ENCODE results near the gene BCL11B.
A peak's percentile ranks its signal among the peaks of the same experiment; 100 is the strongest.

BCL11B gene

DNA sequence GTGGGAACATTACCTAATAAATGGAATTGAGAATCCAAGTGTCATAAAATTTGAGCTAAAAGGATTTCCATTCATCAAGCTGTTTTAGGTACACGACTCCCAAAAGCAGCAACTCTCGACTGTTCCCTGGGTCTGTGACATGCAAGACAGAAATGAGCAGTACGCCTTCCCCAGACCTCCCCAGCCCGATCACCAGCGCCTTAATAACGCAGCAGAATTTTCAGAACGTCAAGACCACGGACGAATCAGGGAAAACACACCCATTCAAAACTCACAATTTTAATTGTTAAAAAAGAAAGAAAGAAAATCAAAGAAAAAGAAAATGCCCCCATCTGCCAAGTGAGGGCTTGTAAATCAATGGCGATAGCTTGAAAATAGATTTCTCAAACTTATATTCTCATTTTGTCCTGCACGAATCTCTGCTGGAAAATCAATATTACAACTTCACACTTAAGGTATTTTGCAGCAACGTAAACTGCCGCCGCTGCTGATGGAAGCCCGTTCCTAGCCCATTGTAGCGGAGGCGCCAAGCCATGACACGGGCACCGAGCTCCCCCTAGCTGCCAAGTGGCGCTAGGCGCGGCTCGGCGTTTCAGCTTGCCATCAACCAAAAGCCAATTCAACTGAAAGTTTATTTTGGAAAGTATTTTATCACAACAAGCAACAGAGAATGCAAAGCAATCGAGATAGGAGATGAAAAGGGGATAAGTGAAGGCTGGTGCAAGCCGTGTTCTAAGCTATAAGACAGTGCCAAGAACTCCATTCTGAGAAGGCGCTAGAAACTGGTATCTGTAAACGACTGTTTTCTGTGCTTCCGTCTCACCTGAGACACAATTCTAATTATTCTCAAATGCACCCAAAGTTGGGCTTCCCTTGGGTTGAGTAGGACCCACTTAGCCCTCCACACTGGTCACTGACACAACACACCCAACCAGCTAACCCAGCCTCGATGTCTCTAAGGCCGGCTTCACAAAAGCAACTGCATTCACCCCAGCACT, 5.5 kb downstream of the BCL11B start:
- peak; percentile 81 for DNase-seq

DNA sequence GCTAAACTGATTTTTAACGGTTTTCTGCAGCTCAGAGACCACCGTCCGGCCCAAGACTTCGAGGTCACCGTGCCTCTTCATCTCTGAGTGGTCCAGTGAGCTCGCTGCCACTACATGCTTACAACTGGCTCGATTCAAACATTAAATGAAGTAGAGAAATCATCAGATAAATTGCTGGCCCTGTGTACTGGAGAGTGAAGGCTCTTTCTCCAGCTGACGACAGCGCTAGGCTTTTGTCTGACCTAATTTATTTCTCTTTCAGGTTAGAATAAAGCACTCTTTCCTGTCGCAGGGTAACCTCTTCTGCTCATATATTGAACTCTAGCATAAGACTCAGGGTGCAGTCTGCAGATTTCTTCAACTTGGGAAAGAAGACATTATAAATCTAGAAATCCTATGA, 6.4 kb downstream of the BCL11B start:
- no peak for DNase-seq

DNA sequence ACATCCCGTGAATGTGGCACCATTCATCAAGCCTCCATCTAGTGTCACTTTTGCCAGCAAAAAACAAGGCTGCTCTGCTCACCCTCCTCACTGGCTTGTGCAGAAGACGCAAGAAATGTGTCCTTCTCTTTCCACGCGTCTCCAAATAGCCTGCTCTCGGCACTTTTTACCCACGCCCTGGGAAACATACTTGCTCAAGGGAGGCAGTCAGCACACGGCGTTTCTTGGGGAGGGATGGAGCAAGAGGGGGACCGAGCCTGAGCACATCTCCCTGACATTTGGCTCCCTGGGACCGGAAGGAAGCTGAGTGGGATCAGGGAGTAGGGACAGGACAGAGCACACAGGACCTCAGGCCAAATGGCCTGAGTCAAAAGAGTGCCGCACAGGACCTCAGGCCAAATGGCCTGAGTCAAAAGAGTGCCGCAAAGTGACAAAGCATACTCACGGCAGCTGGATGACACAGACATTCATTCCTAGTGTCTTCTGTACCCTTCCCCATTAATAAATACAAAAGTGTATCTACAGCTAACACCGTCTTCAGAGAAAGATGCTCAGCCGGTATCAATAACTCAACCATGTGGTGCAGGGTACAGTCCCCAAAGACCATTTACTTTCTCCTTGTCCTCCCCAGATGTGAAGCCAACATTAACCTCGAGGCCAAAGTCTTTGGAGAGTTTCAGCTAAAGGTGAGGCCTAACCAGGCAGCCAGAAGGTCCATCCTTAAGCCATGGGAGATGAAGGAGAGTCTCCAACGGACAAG, 7.1 kb downstream of the BCL11B start:
- no peak for DNase-seq

DNA sequence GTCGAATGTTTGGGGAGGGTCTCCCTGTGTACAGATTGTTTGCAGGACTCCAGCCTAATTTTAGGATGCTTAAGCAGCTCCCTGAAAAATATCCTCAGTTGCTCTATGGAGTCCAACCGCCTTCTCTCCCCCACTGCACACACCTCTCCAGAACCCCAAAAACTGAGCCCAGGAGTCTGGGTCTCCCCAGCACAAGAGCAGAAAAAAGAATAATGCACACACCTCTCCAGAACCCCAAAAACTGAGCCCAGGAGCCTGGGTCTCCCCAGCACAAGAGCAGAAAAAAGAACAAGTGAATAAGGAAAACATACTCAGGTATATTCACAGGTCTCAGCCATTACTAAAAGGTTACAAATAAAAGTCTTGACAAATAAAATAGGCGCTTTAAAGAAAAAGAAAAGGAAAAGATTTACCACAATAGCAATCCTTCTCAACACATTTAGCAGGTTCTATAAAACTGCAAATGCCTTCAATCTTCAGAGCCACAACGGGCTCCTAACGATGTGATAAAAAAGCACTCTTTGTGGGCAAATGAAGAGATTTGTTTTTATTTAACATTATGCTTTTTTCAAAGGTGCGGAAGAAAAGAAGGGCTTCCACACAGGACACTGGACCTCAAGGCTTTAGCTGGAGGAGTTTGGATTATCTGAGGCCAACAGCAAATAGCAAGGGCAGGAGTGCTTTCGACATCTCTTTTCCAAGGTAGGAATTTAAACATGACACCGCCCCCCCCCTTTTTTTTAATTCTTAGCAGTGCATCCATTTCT, 8.2 kb downstream of the BCL11B start:
- no peak for DNase-seq

DNA sequence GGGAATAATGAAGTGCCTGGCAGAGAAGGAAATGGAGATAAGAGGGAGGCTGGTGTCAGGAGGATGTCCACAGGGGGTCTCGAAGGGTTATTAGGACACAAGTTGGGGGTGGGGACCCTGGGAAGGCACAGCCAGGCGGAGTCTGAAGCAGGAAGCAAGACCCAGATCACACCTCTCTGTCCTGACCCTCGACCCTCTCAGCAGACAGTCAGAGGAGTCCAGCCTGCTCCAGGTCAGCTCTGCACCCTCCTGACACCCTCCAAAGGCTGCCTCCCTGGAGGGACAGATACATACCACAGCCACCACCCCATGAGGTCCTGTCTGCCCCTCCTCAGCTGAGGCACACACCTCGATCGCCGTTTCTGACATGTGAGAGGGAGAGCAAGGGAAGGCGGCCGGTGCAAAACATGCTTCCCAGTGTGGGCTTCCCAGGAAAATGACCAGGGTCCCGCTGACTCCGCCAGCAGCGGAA, 9.0 kb downstream of the BCL11B start:
- no peak for DNase-seq

DNA sequence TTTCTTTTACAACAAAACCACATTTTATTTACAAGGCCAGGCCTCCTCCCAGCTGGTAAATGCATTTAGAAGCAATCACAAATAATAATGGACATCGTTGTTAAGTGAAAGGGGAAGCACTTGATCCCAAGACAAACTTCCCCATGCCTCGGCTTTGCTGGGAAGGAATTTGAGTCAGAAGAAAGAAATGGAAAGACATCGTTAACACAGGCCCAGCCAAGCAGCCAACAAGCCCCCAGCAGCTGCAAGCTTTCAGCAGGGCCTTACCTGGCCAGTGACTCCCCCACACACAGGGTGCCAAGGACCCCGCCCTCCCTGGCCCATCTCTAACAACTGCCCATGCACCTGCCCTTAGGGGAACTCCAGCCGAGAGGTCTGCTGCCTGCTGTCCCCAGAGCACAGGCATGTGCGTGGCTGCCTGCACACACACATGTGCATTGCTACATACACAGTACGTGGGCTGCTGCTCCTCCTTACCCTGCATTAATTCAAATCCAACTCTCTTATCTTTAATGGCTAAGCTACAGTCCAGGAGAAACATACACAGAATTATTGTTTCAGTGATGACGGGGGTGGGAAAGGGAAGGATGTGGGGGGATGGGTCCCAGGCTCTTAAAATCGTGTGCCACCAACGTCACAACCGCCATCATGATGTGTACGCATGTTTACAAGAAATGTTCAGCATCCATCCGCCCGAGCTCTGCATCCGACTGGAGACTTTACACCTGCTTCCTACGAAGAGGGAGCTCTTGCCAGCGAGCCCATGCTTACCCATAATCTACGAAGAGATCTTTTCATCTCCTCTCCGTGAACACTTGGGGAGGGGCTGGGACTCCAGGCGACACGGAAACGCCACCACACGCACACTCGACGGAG, 9.8 kb downstream of the BCL11B start:
- no peak for DNase-seq

DNA sequence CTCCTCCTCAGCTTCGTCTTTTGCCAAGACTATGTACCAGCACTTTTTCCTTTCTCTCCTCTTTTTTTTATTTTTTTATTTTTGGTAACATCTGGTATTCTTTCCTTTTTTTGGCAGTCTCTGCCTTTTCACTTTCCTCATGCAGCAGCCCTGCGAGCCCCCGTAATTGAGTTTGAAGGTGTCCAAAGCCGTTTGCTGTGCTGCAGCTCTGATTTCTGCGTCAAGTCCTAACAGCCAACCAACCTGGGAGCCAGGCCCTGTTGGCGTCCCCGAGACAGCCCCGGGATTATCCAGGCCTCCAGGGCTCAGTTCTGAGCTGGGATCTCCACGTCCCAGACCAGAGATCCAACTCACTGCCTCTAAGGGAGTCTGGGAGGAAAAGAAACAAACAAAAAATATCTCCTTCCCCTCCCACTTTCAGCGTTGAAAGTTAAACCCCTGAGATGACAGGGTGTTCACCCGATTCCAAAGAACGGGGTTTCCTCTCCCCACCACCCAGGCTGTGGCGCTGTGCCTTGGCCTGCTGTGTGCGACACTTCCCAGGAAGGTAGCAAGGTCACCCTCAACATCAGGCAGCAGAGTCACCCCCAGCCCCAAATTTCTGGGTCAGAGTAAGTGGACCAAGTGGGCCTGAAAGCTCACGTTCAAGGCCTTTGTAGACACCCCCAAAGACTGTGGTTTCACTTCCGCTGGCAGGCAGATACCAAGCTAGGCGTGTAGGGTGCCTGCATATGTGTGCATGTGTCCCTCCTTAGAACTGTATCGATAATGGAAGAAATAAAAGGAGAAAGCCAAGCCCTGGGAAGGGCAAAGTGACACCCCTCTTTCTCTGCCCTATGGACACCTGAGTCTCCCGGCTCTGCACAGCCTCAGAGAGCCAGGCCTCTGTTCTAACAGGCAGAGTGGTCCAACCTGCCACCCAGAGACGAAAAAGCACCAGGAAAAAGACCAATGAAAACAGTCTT, 11.1 kb downstream of the BCL11B start:
- DNase-seq = peak; percentile 64

DNA sequence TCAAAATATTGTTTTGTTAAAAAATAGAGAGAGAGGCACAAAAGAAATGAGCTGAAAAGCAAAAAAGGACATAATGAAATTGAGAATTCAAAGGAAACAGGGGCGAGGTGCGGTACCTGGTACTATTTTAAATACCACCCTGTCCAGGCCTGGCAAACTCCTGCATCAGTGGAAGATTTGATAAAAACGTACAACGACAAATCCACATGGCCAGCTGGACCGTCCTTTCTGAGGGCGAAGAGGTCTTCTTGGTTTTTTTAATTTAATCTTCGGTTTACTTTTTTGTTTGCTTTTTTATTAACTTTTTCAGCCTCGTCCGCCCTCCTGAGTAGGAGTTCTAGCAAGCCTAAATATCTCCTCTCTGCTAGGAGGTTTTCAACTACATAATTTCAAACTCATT, 11.9 kb downstream of the BCL11B start:
- DNase-seq = no peak

DNA sequence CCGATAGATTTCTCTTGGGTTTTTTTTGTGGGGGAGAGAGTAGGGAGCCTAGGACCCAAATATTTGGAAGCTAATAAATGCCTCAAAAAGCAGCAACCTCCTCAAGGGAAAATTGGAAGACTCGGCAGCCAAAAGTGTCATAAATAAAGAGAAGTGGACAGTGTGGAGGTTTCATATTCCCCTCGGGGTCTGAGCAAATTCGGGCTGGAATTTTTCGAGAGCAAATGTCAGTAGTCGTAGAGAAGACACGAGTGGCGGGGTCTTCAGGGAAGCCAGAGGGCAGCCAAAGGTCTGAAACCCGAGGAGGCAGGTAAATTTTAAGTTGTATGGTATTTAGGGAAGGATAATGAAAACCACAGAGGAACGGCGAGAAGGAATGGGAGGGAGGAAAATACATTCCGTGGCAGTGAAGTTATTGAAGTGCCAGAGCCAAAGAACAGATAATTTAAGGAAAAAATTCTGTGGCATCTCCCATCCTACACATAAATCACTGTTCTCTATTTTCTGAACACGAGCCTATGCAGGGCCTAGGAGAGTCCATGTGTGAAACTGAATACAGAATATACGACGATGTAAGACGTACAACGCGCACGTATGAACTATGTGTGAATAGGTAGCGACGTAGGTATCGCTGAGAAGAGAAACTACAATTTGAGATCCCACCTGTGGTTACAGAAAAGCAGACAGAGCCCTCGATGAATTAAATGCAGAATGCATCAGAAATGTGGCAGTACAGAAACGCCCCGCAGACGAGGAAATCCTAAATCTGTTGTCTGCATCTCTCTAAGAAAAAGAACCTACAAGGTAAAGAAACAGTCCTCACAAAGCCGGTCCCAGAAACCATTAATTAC, 12.9 kb downstream of the BCL11B start:
- DNase-seq = no peak

DNA sequence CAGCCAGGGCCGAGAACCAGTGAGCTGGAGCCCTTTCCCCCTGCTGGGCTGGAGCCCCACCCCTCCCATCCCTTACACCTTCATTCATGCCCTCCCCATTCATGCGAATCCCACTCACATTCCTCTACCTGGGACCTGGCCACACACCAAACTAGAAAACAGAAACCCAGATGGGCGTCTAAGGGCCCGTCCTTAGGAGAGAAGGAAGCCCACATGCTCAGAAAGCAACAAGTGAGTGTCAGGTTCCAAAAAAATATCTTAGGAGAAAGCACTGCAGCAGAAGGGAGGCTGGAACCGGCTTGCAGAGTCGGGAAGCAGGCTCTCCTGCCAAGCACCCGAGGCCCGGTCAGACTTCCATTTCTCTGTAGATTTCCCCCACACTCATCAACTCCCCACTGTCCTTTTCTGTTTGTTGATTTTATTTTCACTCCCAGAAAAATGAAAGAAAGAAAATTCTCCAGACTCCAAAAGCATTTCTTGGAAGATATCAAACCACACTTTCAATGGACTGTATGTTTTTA, 13.6 kb downstream of the BCL11B start:
- no peak for DNase-seq

DNA sequence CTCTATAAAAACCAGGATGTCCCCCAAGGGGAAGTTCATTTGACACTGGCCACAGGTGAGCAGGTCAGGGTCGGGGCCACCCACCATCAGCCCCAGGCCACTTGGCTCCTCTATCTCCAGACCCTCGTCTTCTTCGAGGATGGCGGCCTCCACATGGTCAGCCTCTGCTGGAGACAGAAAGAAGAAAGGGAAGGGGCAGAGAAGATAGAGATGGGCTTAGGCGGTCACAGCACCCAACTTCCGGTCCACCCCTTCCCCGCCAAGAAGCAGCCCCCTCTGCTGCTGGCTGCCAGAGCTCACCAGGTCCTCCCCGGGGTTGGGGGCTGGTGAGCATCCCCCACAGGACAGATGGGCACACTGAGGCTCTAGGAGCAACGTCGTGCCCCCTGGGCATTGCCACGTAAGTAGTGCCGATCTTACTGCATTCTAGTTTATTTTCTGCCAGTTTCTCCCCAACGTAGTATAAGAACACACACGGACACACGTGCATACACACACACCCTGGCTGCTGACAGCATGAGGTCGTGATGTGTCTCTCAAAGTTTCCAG, 14.2 kb downstream of the BCL11B start:
- DNase-seq = no peak

DNA sequence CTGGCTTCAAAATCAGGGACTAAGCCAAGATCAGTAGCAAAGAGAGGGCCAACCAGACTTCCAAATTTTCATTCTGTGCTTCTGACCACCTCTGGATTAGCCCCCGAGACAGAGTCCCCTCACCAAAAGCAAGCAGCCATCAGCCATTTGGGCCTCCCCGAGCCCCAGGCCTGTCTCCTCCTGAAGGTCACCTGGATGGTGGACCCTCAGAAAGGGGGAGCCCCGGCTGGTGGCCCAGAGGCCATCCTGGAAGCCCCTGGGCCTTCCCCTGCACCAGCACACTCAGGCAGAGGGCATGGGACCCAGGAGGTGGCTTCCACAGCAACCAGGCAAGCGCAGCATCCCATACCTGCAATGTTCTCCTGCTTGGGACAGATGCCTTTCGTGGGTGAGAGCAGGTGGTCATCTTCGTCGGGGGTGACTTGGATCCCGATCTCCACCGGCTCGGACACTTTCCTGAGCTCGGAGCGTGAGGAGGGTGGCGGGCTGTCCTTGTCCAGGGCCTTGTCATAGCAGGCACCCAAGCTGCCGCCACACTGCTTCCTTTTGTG, 14.8 kb downstream of the BCL11B start:
- DNase-seq = no peak

DNA sequence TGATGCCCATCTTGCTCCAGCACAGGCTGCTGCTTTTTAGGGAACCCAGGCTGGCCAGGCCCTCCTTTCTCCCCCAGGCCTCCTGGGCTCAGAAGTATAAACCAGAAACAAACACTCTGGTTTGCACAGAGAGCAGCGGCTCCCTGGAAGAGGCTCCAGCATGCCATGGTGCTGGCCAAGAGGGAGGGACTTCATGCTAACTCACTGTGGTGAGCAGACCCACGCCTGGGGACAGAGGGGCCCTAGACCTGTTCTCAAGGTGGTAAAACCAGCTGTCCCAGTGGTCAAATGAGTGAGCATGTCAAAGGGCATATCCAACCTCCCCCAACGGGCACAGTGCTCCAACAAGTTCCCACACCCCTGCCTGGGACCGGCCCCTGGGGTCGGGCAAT, 15.5 kb downstream of the BCL11B start:
- no peak for DNase-seq

DNA sequence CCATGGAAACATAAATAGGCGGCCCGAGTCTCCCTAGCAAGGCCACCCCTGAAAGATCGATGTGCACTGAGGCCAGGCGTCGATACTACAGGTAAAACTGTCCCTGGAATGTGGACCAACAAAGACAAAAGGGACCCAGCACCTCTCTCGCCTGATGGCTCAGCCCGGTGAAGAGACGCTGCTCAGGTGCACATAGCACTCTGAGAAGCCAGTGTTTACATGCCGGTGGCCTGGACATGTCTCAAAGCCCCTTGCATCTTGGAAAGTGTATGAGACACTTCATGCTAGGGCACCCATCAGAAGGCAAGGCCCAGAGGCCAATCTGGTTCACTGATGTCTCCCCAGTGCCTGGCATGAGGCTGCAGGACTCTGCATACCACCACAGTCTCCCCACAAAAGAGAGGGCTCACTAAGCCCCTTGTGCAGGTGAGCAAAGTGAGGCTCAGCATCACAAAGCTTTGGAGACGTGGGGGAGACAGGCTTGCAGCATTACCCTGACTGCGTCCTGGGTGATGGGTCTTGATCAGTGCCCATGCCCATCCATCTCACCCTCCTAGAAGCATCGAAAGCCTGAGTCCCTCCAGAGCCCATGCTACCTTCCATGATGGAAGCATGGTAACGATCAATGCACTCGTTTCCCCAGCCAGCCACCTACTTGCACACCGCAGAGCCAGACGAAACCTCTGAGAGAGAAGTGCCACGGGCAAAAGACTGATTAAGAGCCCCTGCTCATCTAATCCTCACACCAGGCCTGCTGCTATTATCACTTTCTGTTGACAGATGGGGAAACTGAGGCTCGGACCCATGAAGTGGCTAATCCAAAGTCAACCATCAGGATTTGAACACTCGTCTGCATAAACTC, 16.1 kb downstream of the BCL11B start:
- DNase-seq = no peak

DNA sequence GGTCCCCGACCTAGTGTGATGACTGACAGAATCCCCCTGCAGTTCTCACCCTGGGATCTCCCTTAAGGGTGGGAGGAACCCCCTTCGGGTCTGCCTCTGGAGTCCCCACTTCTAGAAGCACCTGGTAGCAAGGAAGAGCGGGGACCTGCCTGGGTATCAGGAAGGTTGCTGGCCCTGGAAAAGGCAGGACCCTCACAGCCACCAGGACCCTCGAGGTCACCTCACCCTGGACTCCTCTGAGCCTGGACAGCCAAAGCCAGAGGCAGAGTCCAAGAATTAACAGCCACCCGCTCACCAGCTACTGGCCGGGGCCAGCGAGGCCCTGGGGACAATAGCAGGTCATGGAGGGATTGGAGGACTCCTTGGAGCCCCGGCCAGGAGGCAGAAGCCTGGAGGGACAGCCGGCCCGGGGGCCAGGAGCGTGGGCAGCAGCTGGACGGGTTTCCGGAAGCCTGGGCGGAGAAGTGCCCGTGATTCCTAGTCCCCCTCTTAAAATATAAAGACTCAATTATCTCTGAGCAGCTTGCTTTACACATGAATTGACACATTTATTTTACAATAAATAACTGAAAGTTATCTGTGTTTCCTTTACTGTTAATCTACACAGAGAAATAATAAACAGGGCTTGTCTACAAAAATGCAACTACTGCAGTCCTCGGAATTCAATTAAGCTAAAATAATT, 17.5 kb downstream of the BCL11B start:
- no peak for DNase-seq

DNA sequence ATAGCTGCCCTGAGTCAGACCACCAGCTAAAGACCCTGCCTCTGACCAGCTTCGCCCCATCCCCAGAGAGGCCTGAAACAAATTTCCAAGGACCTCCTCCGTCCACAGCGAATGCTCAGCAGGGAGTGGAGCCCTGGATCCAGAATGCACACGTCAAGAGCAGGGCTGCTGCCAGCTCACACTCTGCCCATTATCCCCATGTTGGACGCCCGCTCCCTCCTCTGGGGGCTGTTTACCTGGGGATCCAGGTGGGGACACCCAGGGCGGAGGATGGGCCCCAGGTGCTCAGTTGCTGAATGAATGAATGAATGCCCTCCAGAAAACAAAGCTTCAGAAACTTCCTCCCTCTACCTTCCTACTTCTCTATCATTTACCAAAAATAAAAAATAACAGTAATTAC, 18.1 kb downstream of the BCL11B start:
- no peak for DNase-seq
